Measurements from ENCODE around the gene CCDC88B. TPM values are rescaled to one million over a fixed set of nuclear protein-coding genes. Genes with fewer than 3 reads are reported as not detected.
"Not testable (repeated sequence)": the region's sequence is repeated elsewhere in the genome, so short reads cannot be mapped to it uniquely, and the experiment has no call there.

CCDC88B gene
- polyA plus RNA-seq, 4 donors, result 2.7 to 4.6 (median 3.7) TPM

DNA sequence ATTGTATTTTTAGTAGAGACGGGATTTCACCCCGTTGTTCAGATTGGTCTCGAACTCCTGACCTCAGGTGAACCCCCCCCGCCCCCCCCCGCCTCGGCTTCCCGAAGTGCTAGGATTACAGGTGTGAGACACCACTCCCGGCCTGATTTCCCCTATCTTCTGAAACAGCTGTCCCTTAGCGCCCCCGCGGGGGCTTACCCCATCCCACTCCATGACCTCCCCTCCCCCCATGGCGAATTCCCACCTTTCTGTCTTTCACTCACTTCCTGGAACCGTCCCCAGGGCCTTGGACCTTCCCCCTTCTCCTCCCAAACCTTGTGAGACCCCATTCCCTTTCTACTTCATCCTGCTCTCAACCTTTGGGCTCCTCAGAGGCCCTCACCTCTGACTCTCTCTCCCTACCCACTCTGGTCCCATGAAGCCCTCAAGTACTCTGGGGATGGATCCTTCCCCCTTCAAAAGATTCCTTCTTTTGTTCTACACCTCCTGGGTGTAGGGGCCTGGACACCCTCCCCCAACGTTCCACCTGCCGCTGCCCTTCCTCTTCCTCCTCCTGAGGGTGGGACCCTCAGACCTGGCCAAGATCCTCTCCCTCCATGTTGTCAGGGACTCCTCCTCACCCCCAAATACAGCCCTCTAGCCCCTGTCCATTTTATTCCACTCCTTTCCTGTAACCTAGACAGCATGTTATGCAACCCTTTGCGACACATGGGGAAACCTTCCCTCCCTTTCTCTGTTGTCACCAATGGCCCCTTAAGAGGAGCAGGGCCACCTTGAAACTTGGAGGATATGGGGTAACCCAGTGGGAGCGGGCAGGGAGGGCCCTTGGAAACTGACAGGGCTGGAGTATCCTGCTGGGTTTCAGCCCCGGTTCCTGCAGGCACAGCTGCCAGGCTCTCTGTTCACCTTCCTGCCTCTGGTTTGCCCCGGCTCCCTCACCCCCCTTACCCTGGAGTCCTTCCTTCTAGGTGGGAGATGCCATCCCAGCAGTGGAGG is 20.9 kb upstream of the CCDC88B start:
- no peak for DNase-seq (ENCODE audit: low read depth in 4 of 4, low spot score in 2 of 4)

DNA sequence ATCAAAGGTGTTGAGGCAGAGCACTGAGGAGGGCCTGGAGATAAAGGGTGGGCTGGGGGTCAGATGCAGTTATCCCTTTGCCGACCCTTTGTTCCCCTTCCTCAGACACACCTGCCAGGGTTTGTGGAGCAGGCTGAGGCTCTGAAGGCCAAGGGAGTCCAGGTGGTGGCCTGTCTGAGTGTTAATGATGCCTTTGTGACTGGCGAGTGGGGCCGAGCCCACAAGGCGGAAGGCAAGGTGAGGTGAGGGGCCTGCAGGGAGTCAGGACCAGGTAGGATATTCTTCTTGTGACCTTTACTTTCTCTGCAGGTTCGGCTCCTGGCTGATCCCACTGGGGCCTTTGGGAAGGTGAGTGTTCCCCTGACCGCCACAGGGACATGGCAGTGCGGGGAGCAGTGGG is 19.4 kb upstream of the CCDC88B start:
- no peak for DNase-seq (ENCODE audit: low read depth in 4 of 4, low spot score in 2 of 4)

DNA sequence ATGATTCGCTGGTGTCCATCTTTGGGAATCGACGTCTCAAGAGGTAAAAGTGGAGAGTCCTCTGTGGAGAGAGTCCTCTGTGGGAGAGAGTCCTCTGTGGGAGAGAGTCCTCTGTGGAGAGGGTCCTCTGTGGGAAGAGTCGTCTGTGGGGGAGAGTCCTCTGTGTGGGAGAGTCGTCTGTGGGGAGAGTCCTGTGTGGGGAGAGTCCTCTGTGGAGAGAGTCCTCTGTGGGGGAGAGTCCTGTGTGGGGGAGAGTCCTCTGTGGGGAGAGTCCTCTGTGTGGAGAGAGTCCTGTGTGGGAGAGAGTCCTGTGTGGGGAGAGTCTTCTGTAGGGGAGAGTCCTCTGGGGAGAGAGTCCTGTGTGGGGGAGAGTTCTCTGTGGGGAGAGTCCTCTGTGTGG is 19.0 kb upstream of the CCDC88B start:
- no peak for DNase-seq (ENCODE audit: low read depth in 4 of 4, low spot score in 2 of 4)

DNA sequence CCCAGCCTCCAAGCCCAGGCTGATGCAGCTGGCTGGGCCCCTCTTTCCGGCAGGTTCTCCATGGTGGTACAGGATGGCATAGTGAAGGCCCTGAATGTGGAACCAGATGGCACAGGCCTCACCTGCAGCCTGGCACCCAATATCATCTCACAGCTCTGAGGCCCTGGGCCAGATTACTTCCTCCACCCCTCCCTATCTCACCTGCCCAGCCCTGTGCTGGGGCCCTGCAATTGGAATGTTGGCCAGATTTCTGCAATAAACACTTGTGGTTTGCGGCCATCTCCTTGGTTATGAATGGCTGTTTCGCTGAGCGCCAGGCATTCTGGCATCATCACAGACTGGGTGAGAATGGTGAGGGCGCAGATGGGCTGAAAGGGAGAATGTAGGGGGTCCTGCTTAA is 18.5 kb upstream of the CCDC88B start:
- no peak for DNase-seq (ENCODE audit: low read depth in 4 of 4, low spot score in 2 of 4)

DNA sequence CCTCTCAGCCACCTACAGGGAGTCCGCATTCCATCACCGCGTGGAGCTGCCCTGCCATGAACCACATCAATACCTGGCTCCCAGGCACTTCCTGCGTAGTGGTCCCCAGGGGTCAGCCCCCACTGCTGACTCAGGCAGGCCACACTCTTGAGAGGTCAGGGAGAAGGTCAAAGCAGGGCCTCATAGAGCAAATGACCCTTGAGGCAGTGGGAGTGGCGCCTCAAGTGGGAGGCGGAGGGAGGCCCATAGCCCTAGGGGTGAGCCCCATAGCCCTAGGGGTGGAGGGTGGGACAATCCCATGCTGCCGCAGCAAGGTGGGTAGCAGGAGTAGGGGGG is 17.1 kb upstream of the CCDC88B start:
- DNase-seq (ENCODE audit: low read depth in 4 of 4, low spot score in 2 of 4), result no peak

DNA sequence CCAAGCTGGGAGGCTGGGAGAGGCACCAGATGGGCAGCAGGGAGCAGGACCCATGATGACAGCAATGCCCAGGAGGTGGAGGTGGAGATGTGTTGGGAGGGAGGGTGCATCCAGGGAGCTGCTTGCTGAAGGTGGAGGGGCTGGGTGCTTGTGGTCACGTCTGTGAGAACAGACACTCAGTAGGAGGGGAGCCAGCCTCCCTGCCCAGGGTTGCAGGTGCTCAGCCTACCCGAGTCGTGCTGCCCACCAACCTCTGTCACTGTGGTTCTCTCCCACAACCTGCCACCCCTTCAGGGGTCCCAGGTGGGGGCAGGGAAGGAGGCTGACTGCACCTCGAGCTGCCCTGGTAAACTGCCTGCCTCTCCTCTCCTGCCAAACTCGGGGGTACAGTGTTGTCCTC is 16.6 kb upstream of the CCDC88B start:
- DNase-seq (ENCODE audit: low read depth in 4 of 4, low spot score in 2 of 4), result no peak

DNA sequence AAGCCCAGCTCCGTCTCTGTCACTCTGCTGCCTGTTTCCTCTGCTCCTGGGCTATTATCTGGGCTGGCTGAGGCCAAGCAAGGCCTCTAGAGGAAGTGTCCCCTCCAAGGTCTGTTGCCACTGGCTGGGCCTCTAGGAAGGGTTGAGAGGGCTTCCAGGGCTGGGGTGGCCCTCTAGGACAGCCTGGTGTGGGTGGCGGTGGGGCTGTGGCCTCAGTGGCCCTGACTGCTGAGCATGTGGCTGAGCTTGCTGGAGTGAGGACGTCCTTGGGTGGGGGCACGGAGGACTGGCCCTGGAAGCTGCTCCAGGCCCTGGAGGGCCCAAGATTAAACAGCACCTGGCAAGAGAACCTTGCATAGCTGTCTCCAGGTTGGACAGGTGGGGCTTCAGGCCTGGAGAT is 16.0 kb upstream of the CCDC88B start:
- not testable (repeated sequence) for DNase-seq (ENCODE audit: low read depth in 4 of 4, low spot score in 2 of 4)

DNA sequence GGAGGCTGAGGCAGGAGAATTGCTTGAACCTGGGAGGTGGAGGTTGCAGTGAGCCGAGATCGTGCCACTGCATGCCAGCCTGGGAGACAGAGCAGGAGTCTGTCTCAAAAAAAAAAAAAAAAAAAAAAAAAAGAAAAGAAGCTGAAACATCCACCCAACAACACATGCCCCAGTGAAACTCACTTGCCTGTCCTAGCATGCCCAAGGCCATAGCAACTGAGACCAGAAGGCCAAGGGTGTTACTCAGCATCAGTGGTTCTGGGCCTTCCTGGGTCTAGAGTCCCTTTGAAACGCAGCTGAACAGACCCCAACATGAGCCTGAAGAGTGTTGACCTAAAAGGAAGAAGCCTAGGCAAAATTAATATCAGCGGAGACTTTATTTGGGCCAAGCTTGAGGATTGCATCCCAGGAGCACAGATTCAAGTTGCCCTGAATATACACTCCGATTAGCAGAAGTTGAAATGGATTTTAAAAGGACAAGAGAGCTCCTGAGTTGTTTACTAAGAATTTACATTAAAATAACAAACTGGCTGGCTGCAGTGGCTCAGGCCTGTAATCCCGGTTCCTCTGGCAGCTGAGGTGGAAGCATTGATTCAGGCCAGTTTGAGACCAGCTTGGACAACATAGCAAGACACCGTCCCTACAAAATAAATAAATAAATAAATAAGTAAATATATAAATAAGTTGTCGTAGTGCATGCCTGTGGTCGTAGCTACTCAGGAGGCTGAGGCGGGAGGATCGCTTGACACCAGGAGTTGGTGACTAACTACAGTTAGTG is 15.1 kb upstream of the CCDC88B start:
- no peak for DNase-seq (ENCODE audit: low read depth in 4 of 4, low spot score in 2 of 4)

DNA sequence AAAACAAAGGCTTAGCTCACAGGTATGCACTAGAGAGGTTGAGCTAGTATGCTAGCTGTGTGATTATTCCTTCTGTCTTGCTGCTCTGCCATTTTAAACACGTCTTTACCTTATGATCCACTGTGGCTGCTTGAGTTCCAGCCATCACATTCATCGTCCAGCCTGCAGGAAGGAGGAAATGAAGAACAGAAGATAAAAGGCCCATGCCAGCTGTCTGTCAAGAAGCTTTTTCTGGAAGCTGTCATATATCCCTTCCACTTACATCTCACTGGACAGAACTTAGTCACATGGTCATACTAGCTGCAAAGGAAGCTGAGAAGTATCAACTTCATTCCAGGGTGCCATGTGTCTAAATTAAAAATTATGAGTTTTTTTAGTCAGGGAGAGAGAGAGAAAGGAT is 12.6 kb upstream of the CCDC88B start:
- no peak for DNase-seq (ENCODE audit: low read depth in 4 of 4, low spot score in 2 of 4)

DNA sequence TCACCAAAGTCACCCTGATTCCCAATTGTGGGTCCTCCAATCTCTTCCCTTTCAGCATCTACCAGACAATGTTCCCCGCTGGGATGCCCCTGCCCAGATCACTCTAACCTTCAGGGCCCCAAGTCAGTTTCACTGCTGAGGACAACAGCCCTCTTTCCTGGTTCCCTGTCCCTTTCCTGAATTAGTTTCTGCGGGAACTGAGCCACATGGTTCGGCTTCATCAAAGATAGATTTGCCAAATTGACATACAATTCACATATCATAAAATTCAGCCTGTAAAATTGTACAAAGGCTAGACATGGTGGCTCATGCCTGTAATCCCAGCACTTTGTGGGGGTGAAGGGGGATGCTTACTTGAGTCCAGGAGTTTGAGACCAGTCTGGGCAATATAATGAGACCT is 12.0 kb upstream of the CCDC88B start:
- no peak for DNase-seq (ENCODE audit: low read depth in 4 of 4, low spot score in 2 of 4)

DNA sequence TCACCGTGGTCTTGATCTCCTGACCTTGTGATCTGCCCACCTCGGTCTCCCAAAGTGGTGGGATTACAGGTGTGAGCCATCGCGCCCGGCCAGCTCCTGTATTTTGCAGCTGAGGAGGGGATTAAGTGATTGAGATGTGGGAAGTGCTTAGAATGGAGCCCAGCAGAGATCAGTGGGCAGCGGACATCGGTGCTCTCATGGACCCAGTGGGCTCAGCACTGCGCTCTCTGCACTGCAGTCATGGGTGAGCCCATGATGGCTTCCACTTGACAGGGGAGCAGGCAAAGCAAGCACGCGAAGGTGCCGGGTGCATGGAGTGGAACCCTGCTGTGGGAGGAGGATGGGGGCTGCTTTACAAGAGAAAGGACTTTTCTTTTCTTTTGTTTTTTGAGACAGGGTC is 9.1 kb upstream of the CCDC88B start:
- no peak for DNase-seq (ENCODE audit: low read depth in 4 of 4, low spot score in 2 of 4)

DNA sequence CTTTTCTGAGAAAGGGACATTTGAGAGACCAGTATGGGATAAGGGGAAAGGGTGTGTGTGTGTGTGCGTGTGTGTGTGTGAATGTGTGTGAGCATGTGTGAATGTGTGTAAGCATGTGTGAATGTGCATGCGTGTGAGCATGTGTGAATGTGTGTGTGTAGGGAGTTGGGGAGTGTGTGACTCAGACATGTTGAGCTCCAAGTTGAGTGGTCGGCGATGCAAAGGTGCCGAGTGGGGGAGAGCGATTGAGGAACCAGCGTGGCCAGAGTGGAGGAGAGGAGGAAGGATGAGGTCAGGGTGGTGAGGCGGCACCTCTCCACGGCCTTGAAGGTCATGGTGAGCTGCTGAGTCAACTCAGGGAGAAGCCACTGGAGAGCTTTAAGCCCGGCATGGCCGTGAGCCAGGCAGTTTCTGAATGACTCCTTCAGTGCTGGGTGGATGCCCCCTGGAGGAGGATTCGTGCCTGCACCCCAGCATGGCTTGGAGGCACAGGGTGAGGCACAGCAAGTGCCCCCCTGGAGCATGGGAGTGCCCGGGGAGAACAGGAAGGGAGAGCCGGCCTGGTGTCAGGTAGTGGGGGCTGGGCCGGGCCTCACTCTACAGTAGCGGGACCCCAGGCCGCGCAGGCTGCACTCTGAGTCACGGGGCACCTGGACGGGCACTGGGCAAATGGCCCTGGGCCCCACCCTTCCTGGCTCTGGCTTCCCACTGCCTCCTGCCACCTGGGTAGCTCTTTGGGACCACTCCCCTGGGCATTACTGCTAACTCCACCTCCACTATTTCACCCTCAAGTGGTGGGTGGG is 8.2 kb upstream of the CCDC88B start:
- DNase-seq (ENCODE audit: low read depth in 4 of 4, low spot score in 2 of 4), result no peak

DNA sequence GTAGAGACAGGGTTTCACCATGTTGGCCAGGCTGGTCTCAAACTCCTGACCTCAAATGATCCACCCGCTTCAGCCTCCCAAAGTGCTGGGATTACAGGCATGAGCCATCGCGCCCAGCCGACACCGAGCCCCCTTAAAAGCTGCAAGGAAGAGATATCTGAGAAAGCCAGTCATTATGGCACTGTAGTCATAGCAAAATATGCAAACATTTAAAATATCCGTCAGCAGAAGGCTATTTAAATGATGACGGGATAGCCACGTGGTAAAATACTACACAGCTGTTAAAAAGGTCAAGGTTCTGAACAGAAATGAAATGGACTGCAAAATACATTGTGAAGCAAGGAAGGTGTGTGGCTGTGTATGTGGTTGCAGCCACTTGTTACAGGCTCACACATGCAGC is 6.4 kb upstream of the CCDC88B start:
- no peak for DNase-seq (ENCODE audit: low read depth in 4 of 4, low spot score in 2 of 4)

DNA sequence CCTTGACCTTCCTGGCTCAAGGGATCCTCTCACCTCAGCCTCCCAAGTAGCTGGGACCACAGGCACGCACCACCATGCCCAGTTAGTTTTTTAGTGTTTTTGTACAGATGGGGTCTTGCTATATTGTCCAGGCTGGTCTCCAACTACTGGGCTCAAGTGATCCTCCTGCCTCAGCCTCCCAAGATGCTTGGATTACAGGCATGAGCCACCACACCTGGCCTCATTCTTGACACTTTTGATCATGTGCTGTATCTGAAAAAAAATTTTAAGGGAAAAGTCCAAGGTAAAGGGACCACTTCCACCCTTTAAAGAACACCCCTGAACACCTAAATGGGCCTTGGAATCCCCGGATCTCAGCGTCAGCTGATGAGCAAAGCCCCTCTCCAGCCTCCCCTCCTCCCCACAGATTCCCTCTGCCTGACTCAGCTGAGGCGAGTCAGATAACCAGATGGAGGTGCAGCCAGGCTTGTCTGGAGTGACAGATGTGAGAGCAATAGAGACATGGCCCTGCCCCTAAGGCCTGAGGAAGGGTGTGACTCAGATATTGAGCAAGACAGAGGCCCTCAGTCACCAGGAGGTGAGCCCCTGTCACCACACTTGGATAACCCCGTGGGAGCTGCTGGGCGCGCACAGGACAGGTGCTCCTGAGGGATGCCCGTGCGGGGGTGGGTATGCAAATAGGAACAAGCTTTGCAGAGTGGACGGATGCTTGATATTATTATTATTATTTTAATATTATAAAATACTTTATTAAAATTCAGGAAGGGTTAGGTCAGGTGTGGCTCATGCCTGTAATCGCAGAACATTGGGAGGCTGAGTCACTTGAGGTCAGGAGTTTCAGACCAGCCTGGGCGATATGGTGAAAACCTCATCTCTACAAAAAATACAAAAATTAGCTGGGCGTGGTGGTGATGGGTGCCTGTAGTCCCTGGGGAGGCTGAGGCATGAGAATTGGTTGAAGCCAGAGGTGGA is 5.0 kb upstream of the CCDC88B start:
- DNase-seq (ENCODE audit: low read depth in 4 of 4, low spot score in 2 of 4), result no peak

DNA sequence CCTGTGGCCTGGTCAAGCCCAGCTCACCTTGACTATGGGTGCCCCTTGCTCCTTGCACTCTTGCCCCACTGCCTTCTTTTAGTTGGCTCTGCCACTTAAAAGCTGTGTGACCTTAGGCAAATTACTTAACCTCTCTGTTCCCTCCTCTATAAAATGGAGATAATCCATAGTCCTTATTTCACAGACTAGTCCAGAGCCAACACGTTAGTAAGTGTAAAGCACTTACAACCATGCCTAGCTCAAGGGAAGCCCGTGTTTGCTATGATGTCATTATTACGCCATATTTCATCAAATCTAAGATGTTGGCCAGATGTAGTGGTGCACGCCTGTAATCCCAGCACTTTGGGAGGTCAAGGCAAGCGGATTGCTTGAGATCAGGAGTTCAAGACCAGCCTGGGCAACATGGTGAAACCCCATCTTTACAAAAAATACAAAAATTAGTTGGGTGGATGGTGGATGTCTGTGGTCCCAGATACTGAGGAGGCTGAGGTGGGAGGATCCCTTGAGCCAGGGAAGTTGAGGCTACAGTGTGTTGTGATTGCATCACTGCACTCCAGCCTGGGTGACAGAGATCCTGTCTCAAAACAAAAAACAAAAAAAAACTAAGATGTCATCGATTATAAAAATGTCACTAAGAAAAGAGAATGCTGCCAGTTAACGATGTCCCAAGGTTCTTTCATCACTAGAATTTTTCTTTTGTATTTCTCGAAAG is 2.3 kb upstream of the CCDC88B start:
- DNase-seq (ENCODE audit: low read depth in 4 of 4, low spot score in 2 of 4), result no peak

DNA sequence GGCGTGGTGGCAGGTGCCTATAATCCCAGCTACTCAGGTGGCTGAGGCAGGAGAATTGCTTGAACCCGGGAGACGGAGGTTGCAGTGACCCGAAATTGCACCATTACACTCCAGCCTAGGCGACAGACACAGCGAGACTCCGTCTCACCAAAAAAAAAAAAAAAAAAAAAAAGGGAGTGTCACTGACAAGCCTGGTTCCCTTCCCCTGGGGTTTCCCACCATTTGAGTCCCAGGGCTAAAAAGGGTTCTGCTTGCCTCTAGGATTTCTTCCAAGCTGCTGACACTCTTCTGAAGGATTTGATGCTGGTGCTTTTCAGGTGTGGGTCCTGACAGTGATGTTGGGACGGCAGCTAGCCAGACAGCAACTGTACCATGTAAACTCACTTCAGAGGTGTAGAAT is 1.3 kb upstream of the CCDC88B start:
- DNase-seq (ENCODE audit: low read depth in 4 of 4, low spot score in 2 of 4), result no peak

DNA sequence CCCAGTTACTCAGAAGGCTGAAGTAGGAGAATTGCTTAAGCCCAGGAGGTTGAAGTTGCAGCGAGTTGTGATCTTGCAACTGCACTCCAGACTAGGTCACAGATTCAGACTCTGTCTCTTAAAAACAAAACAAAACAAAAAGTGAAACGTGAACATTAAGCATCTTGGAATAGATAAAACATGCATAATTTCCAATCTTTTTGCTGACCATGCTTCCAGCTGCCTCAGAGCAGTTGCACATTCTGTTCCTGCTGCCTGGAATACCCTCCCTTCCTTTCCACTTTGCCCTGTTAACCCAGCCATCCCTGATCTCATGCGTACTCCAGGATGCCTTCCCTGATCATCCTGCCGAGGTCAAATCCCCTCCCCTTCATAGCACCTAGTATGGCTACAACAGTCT is 718 bp upstream of the CCDC88B start:
- no peak for DNase-seq (ENCODE audit: low read depth in 4 of 4, low spot score in 2 of 4)

DNA sequence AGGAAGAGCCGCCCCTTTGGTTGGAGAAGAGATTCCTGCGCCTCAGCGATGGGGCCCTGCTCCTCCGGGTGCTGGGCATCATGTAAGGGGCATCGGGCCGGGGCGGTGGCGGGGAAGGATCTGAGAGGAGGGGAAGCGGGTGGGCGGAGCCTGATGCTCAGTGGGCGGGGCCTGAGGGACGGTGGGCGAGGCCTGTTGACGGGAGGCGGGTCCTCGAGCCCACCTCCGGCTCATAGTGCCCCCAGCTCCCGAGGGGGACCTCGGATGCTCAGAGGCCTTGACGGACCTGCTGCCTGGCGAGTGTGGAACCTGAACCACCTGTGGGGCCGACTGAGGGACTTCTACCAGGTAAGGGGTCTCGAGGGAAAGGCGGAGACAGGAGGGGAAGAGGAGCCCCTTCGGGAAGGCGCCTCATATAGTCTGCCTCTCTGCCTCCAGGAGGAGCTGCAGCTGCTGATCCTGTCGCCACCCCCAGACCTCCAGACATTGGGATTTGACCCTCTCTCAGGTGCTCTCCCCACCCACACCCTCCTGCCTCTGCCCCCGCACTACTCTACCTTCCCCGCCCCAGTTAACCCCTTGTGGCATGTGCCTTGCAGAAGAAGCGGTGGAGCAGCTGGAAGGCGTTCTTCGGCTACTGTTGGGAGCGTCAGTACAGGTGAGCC is 799 bp downstream of the CCDC88B start:
- DNase-seq (ENCODE audit: low read depth in 4 of 4, low spot score in 2 of 4), result no peak

DNA sequence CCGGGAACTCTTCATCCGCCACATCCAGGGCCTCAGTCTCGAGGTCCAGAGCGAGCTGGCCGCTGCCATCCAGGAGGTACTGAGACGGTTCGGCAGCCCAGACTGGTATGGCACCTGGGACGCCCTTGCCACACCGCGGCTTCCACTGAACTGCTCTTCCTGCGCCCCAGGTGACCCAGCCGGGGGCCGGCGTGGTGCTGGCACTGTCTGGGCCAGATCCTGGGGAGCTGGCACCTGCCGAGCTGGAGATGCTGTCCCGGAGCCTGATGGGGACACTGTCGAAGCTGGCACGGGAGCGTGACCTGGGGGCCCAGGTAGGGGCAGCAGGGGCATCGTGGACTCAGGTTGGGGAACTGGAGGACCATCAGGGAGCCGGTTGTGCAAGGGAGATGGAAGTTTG is 1.4 kb downstream of the CCDC88B start:
- DNase-seq (ENCODE audit: low read depth in 4 of 4, low spot score in 2 of 4), result no peak
